Erythroblast (primary cell): Measurements from ENCODE around the gene VPS39.

ENCODE experiments used
- GATA1 ChIP-seq: IDR thresholded peaks from 2 replicates; pipeline ENCODE4 v1.6.1; 2011; ENCODE audit warnings: low read depth, mild to moderate bottlenecking, control low read depth, low read length, moderate library complexity
- POLR2A ChIP-seq: IDR thresholded peaks from 2 replicates; pipeline ENCODE4 v1.6.1; 2011; ENCODE audit warnings: mild to moderate bottlenecking, low read length

DNA sequence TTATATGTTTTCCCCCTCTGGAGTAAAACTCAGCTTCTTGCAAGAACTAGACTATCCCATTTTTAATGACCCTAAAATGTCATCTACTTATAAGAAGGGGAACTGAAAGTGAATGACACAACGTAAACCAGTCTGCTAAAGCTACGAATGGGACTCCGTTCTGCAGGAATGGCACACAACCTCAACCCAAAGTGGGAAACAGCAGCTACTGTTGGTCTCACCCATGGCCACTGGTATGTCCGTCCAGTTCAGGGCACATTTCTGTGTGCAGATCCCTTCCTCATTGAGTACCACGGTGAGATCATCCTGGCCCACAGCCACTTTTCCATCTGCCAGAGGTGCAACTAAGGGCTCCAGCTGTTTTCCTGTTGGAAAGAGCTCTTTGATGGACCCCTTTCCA, 23.8 kb downstream of the VPS39 start:
- TF ChIP-seq POLR2A (no peak), GATA1 (no peak)
